Tongue (tissue), 2 donors: ENCODE measurements around the gene CEP250. TPM values are rescaled to one million over a fixed set of nuclear protein-coding genes. Genes with fewer than 3 reads are reported as not detected.
"Not testable (repeated sequence)": the region's sequence is repeated elsewhere in the genome, so short reads cannot be mapped to it uniquely, and the experiment has no call there.

Experiments
- DNase-seq: peaks from one replicate; pipeline ENCODE4 v3.0.0-alpha.2; 2015
- total RNA-seq: library from RNA; depleted of rRNA; stranded (reverse); fragments of >200 nt; gene quantifications from one replicate; pipeline ENCODE4 v1.2.3, GENCODE V29; 2014

Gene CEP250, protein sequence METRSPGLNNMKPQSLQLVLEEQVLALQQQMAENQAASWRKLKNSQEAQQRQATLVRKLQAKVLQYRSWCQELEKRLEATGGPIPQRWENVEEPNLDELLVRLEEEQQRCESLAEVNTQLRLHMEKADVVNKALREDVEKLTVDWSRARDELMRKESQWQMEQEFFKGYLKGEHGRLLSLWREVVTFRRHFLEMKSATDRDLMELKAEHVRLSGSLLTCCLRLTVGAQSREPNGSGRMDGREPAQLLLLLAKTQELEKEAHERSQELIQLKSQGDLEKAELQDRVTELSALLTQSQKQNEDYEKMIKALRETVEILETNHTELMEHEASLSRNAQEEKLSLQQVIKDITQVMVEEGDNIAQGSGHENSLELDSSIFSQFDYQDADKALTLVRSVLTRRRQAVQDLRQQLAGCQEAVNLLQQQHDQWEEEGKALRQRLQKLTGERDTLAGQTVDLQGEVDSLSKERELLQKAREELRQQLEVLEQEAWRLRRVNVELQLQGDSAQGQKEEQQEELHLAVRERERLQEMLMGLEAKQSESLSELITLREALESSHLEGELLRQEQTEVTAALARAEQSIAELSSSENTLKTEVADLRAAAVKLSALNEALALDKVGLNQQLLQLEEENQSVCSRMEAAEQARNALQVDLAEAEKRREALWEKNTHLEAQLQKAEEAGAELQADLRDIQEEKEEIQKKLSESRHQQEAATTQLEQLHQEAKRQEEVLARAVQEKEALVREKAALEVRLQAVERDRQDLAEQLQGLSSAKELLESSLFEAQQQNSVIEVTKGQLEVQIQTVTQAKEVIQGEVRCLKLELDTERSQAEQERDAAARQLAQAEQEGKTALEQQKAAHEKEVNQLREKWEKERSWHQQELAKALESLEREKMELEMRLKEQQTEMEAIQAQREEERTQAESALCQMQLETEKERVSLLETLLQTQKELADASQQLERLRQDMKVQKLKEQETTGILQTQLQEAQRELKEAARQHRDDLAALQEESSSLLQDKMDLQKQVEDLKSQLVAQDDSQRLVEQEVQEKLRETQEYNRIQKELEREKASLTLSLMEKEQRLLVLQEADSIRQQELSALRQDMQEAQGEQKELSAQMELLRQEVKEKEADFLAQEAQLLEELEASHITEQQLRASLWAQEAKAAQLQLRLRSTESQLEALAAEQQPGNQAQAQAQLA (N-terminal part only)
- 37.1 TPM for total RNA-seq

DNA sequence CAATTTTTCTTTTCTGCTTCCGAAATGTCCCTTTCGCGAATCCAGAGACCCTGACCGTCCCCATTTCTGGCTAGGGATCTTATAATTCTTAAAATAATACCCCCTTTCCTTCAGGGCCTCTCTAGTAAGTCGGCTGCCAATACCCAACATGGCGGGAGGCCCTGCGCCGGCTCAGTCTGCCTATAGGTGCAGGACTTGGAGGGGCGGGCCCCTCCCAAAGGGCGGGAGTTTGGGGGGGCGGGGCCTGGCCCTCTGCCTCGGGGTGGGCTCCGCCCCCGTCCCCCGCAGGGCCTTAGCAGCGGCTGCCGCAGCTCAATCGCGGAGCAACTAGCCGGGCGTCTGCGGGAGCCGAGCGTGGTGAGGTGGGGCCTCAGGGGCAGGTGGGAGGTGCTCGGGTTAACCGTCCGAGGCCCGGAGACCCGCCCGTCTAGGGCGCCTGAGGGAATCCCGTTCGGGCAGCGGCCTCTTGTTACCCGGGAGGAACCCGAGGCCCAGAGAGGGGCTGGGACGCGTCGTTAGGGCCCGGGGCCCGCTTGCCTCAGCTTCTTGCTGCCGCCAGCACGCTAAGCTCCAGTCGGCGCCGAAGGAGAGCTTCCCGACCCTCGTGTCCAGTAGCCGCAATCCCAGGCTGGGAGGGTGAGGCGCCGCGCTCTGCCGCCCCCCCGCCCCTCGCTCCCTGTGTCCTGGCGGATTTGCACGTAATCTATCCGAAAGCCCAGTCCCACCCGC lies at the start of gene CEP250:
Gene CEP250, plus strand, starts transcription at position 718 of the 729 bp plus-strand sequence. CDS start 6,770 bp downstream, outside the sequence.
- peak; percentile 98 for DNase-seq

- DNase-seq: no peak
Observed at GRCh38 chr20:35405775-35406174, 49.6 kb upstream of the CEP250 start.

DNA sequence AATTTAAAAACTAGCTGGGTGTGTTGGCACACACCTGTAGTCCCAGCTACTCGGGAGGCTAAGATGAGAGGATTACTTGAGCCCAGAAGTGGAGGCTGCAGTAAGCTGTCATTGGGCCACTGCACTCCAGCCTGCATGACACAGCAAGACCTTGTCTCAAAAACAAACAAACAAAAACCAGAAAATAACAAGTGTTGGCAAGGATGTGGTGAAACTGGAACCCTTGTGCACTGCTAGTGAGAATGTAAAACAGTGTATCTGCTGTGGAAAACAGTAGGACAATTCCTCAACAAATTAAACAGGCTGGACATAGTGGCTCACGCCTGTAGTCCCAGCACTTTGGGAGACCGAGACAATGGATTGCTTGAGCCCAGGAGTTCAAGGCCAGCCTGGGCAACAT lies 47.1 kb upstream of the CEP250 start:
- no peak for DNase-seq

DNA sequence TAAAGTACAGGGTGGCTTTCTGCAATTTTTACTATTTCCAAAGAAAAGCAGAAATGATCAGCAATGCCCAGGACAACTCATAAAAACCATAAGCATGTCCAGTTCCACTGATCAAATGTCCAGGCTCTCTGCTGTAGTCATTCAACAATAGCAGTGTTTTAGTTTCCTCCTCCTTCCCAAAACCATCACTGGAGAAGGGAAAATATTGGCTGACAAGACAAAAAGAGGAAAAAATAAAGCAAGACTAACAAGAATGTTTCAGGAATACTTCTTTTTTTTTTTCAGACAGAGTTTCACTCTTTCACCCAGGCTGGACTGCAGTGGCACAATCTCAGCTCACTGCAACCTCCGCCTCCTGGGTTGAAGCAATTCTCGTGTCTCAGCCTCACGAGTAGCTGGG lies 45.9 kb upstream of the CEP250 start:
- no peak for DNase-seq

GRCh38 chr20:35410613-35411012 lies 44.8 kb upstream of the CEP250 start:
- DNase-seq: no peak

- no peak for DNase-seq
Observed at GRCh38 chr20:35421322-35421721, 34.1 kb upstream of the CEP250 start.

GRCh38 chr20:35431621-35432429 lies 23.6 kb upstream of the CEP250 start:
- no peak for DNase-seq

DNA sequence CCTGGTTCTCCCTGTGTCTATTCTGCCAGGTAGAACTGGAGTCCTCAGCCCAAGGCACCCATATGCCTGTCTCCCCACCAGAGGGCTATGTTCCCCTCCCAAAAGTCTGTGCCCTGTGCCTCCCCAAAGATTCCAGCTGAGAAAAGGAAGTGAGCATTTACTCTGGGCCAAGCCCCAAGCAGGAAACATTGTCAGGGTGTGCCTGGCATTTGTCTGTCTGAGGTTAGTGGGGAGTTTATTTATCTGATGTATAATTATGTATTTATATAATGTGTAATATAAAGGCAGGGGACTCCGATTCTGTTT lies 23.0 kb upstream of the CEP250 start:
- DNase-seq: no peak

DNA sequence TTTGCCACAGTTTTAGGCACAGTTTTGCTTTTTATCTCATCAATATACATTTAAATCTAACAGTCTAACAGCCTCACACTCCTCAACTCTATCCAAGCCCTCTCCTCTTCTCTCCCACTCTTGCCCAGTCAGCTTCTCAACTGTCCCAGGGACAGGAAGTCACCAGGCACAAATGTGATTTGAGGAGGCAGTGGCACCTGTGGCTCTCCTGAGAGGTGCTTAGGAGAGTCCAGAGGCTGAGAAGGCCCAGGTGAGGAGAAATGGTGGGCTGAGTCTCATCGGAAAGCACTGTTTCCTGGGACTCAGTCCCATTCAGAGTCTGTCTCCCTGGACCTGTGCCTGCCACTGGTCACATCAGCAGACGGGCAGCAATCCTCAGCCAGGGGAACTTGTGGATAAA lies 22.1 kb upstream of the CEP250 start:
- DNase-seq: no peak

- DNase-seq: peak; percentile 37
Observed at GRCh38 chr20:35434085-35435005, 21.1 kb upstream of the CEP250 start.

- no peak for DNase-seq
Observed at GRCh38 chr20:35436177-35436573, 19.2 kb upstream of the CEP250 start.

- DNase-seq: no peak
Observed at GRCh38 chr20:35437599-35437998, 17.8 kb upstream of the CEP250 start.

GRCh38 chr20:35443003-35443402 lies 12.4 kb upstream of the CEP250 start:
- DNase-seq: no peak

DNA sequence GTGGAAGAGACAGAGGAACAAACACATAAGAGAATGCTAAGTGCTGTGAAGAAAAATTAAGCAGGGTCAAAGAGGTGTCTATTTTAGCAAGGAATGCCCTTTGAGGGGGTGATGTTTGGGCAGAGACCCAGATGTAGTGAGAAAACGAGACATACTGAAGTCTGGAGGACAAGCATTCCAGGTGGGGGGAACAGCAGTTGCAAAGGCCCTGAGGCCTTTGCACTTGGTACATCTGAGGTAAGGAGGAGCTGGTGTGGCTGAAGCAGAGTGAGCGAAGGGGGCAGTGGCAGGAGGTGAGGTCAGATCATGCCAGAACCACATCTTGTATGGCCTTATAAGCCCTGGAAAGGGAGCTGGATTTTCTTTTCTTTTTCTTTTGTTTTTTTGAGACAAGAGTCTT lies 11.2 kb upstream of the CEP250 start:
- no peak for DNase-seq

DNA sequence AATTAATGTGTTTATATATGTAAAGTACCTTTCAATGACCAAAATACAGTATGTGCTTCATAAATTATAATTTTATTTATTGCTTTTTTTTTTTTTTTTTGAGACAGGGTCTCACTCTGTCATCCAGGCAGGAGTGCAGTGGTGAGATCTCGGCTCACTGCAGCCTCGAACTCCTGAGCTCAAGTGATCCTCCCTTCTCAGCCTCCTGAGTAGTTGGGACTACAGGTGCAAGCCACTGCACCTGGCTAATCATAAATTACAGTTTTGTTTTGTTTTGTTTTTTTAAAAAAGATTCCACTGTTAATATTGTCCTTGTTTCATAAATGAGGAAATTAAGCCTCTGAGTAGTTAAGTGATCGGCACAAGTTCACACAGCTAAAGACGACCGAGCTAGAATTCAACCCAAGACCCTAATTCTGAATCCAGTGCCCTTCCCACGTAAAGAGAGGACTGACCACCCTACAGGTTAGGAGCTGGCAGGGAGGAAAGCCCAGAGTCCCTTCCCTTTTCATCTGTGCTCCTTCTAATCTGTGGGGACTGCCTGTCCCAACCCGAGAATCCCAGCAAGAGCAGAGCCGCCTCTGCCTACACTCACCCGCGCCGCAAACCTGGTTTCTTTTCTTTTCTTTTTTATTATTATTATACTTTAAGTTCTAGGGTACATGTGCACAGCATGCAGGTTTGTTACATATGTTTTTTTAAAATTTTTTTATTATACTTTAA lies 8.9 kb upstream of the CEP250 start:
- no peak for DNase-seq

DNA sequence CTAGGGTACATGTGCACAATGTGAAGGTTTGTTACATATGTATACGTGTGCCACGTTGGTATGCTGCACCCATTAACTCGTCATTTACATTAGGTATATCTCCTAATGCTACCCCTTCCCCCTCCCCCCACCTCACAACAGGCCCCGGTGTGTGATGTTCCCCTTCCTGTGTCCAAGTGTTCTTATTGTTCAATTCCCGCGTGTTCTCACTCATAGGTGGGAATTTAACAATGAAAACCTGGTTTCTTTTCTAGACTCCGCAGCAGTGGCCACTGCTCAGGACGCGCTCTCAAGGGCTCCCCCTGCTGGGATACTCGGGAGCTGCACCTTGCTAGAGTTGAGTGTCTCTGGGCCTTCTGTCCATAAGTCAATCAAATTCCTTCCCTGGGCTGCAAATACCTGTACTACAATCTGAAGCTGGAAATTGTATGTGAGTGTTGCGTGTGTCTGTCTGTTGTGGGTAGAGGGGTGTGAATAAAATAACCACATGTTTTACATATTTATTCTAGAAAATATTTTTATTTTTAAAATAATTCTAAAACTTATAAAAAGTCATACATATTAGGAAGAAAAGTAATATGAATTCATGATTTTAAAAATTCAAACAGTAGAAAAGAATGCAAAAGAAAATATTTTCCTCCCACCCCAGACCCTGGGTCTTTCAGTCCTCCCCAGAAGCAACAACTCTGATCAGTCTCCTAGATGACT lies 8.2 kb upstream of the CEP250 start:
- peak; percentile 92 for DNase-seq

GRCh38 chr20:35448788-35449373 lies 6.5 kb upstream of the CEP250 start:
- DNase-seq: no peak

GRCh38 chr20:35449855-35450254 lies 5.5 kb upstream of the CEP250 start:
- DNase-seq: not testable (repeated sequence)
